ENCODE measurements around the gene PTPN23.

Gene PTPN23

GRCh38 chr3:47429476-47430270, 48.9 kb downstream of the PTPN23 start:
- no peak for TF ChIP-seq CTCF (IDR thresholded peaks at IDR 0.05; ENCODE audit: low read depth, low read length)
- H3K4me3 ChIP-seq (replicated peaks in 1 of 2; ENCODE audit: low read depth in 2 of 2, low read length in 2 of 2), result no peak overlapping the region
- DNase-seq (ENCODE audit: low read depth in 2 of 2), result no peak

- H3K4me3 ChIP-seq (replicated peaks in 1 of 2; ENCODE audit: low read depth in 2 of 2, low read length in 2 of 2), result no peak overlapping the region
- no peak for TF ChIP-seq CTCF (IDR thresholded peaks at IDR 0.05; ENCODE audit: low read depth, low read length)
- DNase-seq (ENCODE audit: low read depth in 2 of 2), result no peak
Observed at GRCh38 chr3:47430606-47431005, 49.8 kb downstream of the PTPN23 start.

GRCh38 chr3:47431225-47431624, 50.4 kb downstream of the PTPN23 start:
- no peak for TF ChIP-seq CTCF (IDR thresholded peaks at IDR 0.05; ENCODE audit: low read depth, low read length)
- H3K4me3 ChIP-seq (replicated peaks in 1 of 2; ENCODE audit: low read depth in 2 of 2, low read length in 2 of 2), result no peak overlapping the region
- DNase-seq (ENCODE audit: low read depth in 2 of 2), result no peak

GRCh38 chr3:47432673-47433072, 51.9 kb downstream of the PTPN23 start:
- no peak for DNase-seq (ENCODE audit: low read depth in 2 of 2)
- no peak for TF ChIP-seq CTCF (IDR thresholded peaks at IDR 0.05; ENCODE audit: low read depth, low read length)
- H3K4me3 ChIP-seq (replicated peaks in 1 of 2; ENCODE audit: low read depth in 2 of 2, low read length in 2 of 2), result no peak overlapping the region

- no peak for DNase-seq (ENCODE audit: low read depth in 2 of 2)
- no peak overlapping the region for H3K4me3 ChIP-seq (replicated peaks in 1 of 2; ENCODE audit: low read depth in 2 of 2, low read length in 2 of 2)
- no peak for TF ChIP-seq CTCF (IDR thresholded peaks at IDR 0.05; ENCODE audit: low read depth, low read length)
Observed at GRCh38 chr3:47433796-47434195, 53.0 kb downstream of the PTPN23 start.

GRCh38 chr3:47434849-47435248, 54.0 kb downstream of the PTPN23 start:
- DNase-seq (ENCODE audit: low read depth in 2 of 2), result no peak
- TF ChIP-seq CTCF (IDR thresholded peaks at IDR 0.05; ENCODE audit: low read depth, low read length), result no peak
- H3K4me3 ChIP-seq (replicated peaks in 1 of 2; ENCODE audit: low read depth in 2 of 2, low read length in 2 of 2), result no peak overlapping the region

GRCh38 chr3:47436180-47436579, 55.4 kb downstream of the PTPN23 start:
- H3K4me3 ChIP-seq (replicated peaks in 1 of 2; ENCODE audit: low read depth in 2 of 2, low read length in 2 of 2), result no peak overlapping the region
- no peak for TF ChIP-seq CTCF (IDR thresholded peaks at IDR 0.05; ENCODE audit: low read depth, low read length)
- no peak for DNase-seq (ENCODE audit: low read depth in 2 of 2)
